ENCODE results near the gene SUGCT.
"Not testable (repeated sequence)": the region's sequence is repeated elsewhere in the genome, so short reads cannot be mapped to it uniquely, and the experiment has no call there.

SUGCT gene

GRCh38 chr7:40621592-40621998, 486.8 kb downstream of the SUGCT start:
- no peak for DNase-seq (ENCODE audit: low read depth)
- in situ Hi-C loops (cut with HindIII; ENCODE audit: low sequenced_read_pairs), result no loop called here
- TF ChIP-seq CTCF (IDR thresholded peaks at IDR 0.05; ENCODE audit: low read depth, low read length, missing control alignments), result no peak
- H3K4me3 ChIP-seq (ENCODE audit: low read depth, low read length), result no peak overlapping the region

GRCh38 chr7:40622941-40623501, 488.2 kb downstream of the SUGCT start:
- no peak for TF ChIP-seq CTCF (IDR thresholded peaks at IDR 0.05; ENCODE audit: low read depth, low read length, missing control alignments)
- no peak for DNase-seq (ENCODE audit: low read depth)
- H3K4me3 ChIP-seq (ENCODE audit: low read depth, low read length), result no peak overlapping the region
- in situ Hi-C loops (cut with HindIII; ENCODE audit: low sequenced_read_pairs), result no loop called here

- H3K4me3 ChIP-seq (ENCODE audit: low read depth, low read length), result no peak overlapping the region
- no peak for TF ChIP-seq CTCF (IDR thresholded peaks at IDR 0.05; ENCODE audit: low read depth, low read length, missing control alignments)
- no peak for DNase-seq (ENCODE audit: low read depth)
- in situ Hi-C loops (cut with HindIII; ENCODE audit: low sequenced_read_pairs), result no loop called here
These were observed 489.1 kb downstream of the SUGCT start for GRCh38 chr7:40623863-40624262.

- DNase-seq (ENCODE audit: low read depth); in situ Hi-C loops (cut with HindIII; ENCODE audit: low sequenced_read_pairs); H3K4me3 ChIP-seq (ENCODE audit: low read depth, low read length): not testable (repeated sequence)
These were observed 492.6 kb downstream of the SUGCT start for GRCh38 chr7:40627361-40627760.

- in situ Hi-C loops (cut with HindIII; ENCODE audit: low sequenced_read_pairs), result no loop called here
- no peak overlapping the region for H3K4me3 ChIP-seq (ENCODE audit: low read depth, low read length)
- DNase-seq (ENCODE audit: low read depth), result no peak
- TF ChIP-seq CTCF (IDR thresholded peaks at IDR 0.05; ENCODE audit: low read depth, low read length, missing control alignments), result no peak
These were observed 495.1 kb downstream of the SUGCT start for GRCh38 chr7:40629891-40630290.

- in situ Hi-C loops (cut with HindIII; ENCODE audit: low sequenced_read_pairs), result no loop called here
- no peak for TF ChIP-seq CTCF (IDR thresholded peaks at IDR 0.05; ENCODE audit: low read depth, low read length, missing control alignments)
- no peak for DNase-seq (ENCODE audit: low read depth)
- H3K4me3 ChIP-seq (ENCODE audit: low read depth, low read length), result no peak overlapping the region
These were observed 499.3 kb downstream of the SUGCT start for GRCh38 chr7:40634118-40634517.

GRCh38 chr7:40638545-40639320, 503.9 kb downstream of the SUGCT start:
- DNase-seq (ENCODE audit: low read depth), result no peak
- in situ Hi-C loops (cut with HindIII; ENCODE audit: low sequenced_read_pairs), result no loop called here
- H3K4me3 ChIP-seq (ENCODE audit: low read depth, low read length), result no peak overlapping the region
- TF ChIP-seq CTCF (IDR thresholded peaks at IDR 0.05; ENCODE audit: low read depth, low read length, missing control alignments), result no peak

All from astrocyte of the cerebellum (primary cell).